CD4-positive, alpha-beta memory T cell (primary cell): ENCODE results near the gene PRMT5. TPM values are rescaled to one million over a fixed set of nuclear protein-coding genes. Genes with fewer than 3 reads are reported as not detected.
"Not testable (repeated sequence)": the region's sequence is repeated elsewhere in the genome, so short reads cannot be mapped to it uniquely, and the experiment has no call there.

ENCODE experiments used
- CTCF ChIA-PET: fragments of 350-600 bp; sonication (Branson Sonifier 250); formaldehyde crosslinking; loops from one replicate; lab custom pipeline; 2021; ENCODE audit warnings: inconsistent platforms; ENCODE audit not compliant: partially characterized antibody; lab: Charles Lee
- POLR2A ChIA-PET: fragments of 350-600 bp; sonication (Branson Sonifier 250); formaldehyde crosslinking; loops from one replicate; lab custom pipeline; 2021; ENCODE audit not compliant: partially characterized antibody; lab: Charles Lee
- DNase-seq, 5 donors: peaks; one replicate each; pipeline versions ENCODE4 v3.0.0 to v3.0.0-alpha.2; 2020 to 2022; ENCODE audit warnings: mixed read lengths in 1 of 5
- H3K27ac ChIP-seq: one replicate; pipeline ENCODE4 v1.7.0; 2013; ENCODE audit warnings: low read depth, low read length
- H3K27me3 ChIP-seq: 2 replicates; pipeline ENCODE4 v1.7.0; 2013; ENCODE audit warnings: mild to moderate bottlenecking, low read length, moderate library complexity; ENCODE audit not compliant: insufficient read depth
- H3K36me3 ChIP-seq: 2 replicates; pipeline ENCODE4 v1.7.0; 2013; ENCODE audit warnings: mild to moderate bottlenecking, low read length, moderate library complexity; ENCODE audit not compliant: insufficient read depth
- H3K4me1 ChIP-seq: 2 replicates; pipeline ENCODE4 v1.7.0; 2013; ENCODE audit warnings: mild to moderate bottlenecking, low read length, moderate library complexity; ENCODE audit not compliant: insufficient read depth
- H3K4me3 ChIP-seq, 2 donors: one replicate each; pipeline ENCODE4 v1.7.0; 2013; ENCODE audit warnings: low read length in 2 of 2, mild to moderate bottlenecking in 1 of 2
- H3K9me3 ChIP-seq, 2 donors: one replicate each; pipeline ENCODE4 v1.7.0; 2013; ENCODE audit warnings: low read length in 2 of 2, control low read depth in 1 of 2; ENCODE audit not compliant: control insufficient read depth in 1 of 2
- H3K27ac Mint-ChIP-seq, 7 donors: one replicate each; pipeline ENCODE4 v1.8.0; 2020 to 2021; ENCODE audit warnings: mixed read lengths in 7 of 7, mild to moderate bottlenecking in 6 of 7, inconsistent platforms in 3 of 7, moderate library complexity in 3 of 7
- H3K27me3 Mint-ChIP-seq, 2 donors: one replicate each; pipeline ENCODE4 v1.8.0; 2020 to 2021; ENCODE audit warnings: mixed read lengths in 2 of 2
- H3K36me3 Mint-ChIP-seq, 2 donors: one replicate each; pipeline ENCODE4 v1.8.0; 2020 to 2021; ENCODE audit warnings: mixed read lengths in 2 of 2, inconsistent platforms in 1 of 2, mild to moderate bottlenecking in 1 of 2
- H3K4me1 Mint-ChIP-seq, 4 donors: one replicate each; pipeline ENCODE4 v1.8.0; 2020 to 2021; ENCODE audit warnings: mixed read lengths in 4 of 4, mild to moderate bottlenecking in 1 of 4
- H3K4me3 Mint-ChIP-seq, 8 donors: one replicate each; pipeline ENCODE4 v1.8.0; 2020 to 2021; ENCODE audit warnings: mixed read lengths in 8 of 8, mild to moderate bottlenecking in 7 of 8, moderate library complexity in 6 of 8, inconsistent platforms in 3 of 8
- H3K9me3 Mint-ChIP-seq, 8 donors: one replicate each; pipeline ENCODE4 v1.8.0; 2020 to 2021; ENCODE audit warnings: mixed read lengths in 8 of 8, mild to moderate bottlenecking in 5 of 8, inconsistent platforms in 3 of 8, moderate library complexity in 1 of 8
- intact Hi-C: fragments of 100-400 bp; cut with micrococcal nuclease; formaldehyde crosslinking; loops from one replicate; pipeline ENCODE4 v1.15.1; 2023
- polyA plus RNA-seq, 2 donors: library from polyadenylated mRNA; unstranded; fragments of 300-500 nt; fragmentation: Illumina TruSeq; gene quantifications; one replicate each; pipeline ENCODE4 v1.2.3, GENCODE V29; 2021
- total RNA-seq, 2 experiments: library from RNA; stranded (reverse); gene quantifications; one replicate each; pipeline ENCODE4 v1.2.3, GENCODE V29; 2021

The PRMT5 gene
- total and polyA plus RNA-seq, 4 experiments from 2014 or later: 25.8 to 65.1 (median 40.6) TPM

- Mint-ChIP-seq H3K27ac (no peak overlapping the region), H3K4me3 (no peak overlapping the region)
- POLR2A ChIA-PET: interaction anchor here (1.0 to 2.4 kb wide), 6 partner anchors 9 to 89 kb away, joined by 3 to 13 read pairs (median 4); partner anchors contain the start of genes AJUBA, CDH24 and PRMT5
Observed at GRCh38 chr14:22973217-22974032, 44.2 kb upstream of the PRMT5 start.

GRCh38 chr14:22972313-22972930 is 43.2 kb upstream of the PRMT5 start:
- no peak for DNase-seq
- Histone ChIP-seq H3K4me3 (no peak overlapping the region), H3K9me3 (no peaks in the 10 kb centered on the region), H3K27me3 (no peaks in the 10 kb centered on the region), H3K27ac (no peak overlapping the region), H3K4me1 (no peaks in the 10 kb centered on the region), H3K36me3 (no peaks in the 10 kb centered on the region)
- peaks cover 0 to 3% of the 10 kb centered on the region in 2 donors for H3K27me3 Mint-ChIP-seq
- peaks cover 0 to 1% (median 0%) of the 10 kb centered on the region in 8 donors for H3K9me3 Mint-ChIP-seq
- H3K4me1 Mint-ChIP-seq: no peaks in the 10 kb centered on the region
- ChIA-PET CTCF (interaction anchor here (1.0 to 38.6 kb wide), 31 partner anchors 10 to 415 kb away, joined by 3 to 1070 read pairs (median 6); partner anchors contain the start of genes ACIN1, AJUBA, C14orf119 and CDH24), POLR2A (interaction anchor here (0.8 to 2.4 kb wide), 6 partner anchors 9 to 86 kb away, joined by 3 to 13 read pairs (median 4); partner anchors contain the start of genes AJUBA, CDH24 and PRMT5)
- intact Hi-C loops: no loop called here
- no peak overlapping the region for H3K27ac Mint-ChIP-seq
- H3K4me3 Mint-ChIP-seq: no peak overlapping the region
- H3K36me3 Mint-ChIP-seq: peaks cover 0 to 3% of the 10 kb centered on the region in 2 donors

More at GRCh38 chr14:22973217-22974032, 44.2 kb upstream of the PRMT5 start:
- Histone ChIP-seq H3K4me1 (no peaks in the 10 kb centered on the region), H3K27me3 (no peaks in the 10 kb centered on the region), H3K9me3 (no peaks in the 10 kb centered on the region), H3K27ac (no peak overlapping the region), H3K4me3 (no peak overlapping the region), H3K36me3 (no peaks in the 10 kb centered on the region)
- Mint-ChIP-seq H3K9me3 (peaks cover 0 to 1% (median 0%) of the 10 kb centered on the region in 8 donors), H3K4me1 (no peaks in the 10 kb centered on the region), H3K36me3 (peaks cover 0 to 3% of the 10 kb centered on the region in 2 donors), H3K27me3 (peaks cover 0 to 3% of the 10 kb centered on the region in 2 donors)
- intact Hi-C loops: loop anchor here (1.0 kb wide), 2 partner anchors 10 to 85 kb away; no protein-coding TSS in a partner anchor
- DNase-seq: peak in 4 of 5 donors; percentile 32 to 46 (median 38)
- CTCF ChIA-PET: interaction anchor here (0.6 to 38.6 kb wide), 32 partner anchors 11 to 992 kb away, joined by 3 to 1070 read pairs (median 6); partner anchors contain the start of genes ACIN1, AJUBA, C14orf119 and CDH24

GRCh38 chr14:22971152-22971551 is 42.0 kb upstream of the PRMT5 start:
- H3K9me3 Mint-ChIP-seq: peaks cover 0 to 1% (median 0%) of the 10 kb centered on the region in 8 donors

GRCh38 chr14:22966783-22967269 is 37.6 kb upstream of the PRMT5 start:
- CTCF ChIA-PET: interaction anchor here (23.8 to 38.6 kb wide), 2 partner anchors 18 to 93 kb away, joined by 395 to 1070 read pairs; partner anchors contain the start of genes AJUBA and CDH24
- Histone ChIP-seq H3K27me3 (no peaks in the 10 kb centered on the region), H3K4me1 (no peaks in the 10 kb centered on the region), H3K4me3 (no peak overlapping the region), H3K9me3 (no peaks in the 10 kb centered on the region), H3K27ac (no peak overlapping the region), H3K36me3 (no peaks in the 10 kb centered on the region)
- no peak overlapping the region for H3K4me3 Mint-ChIP-seq
- POLR2A ChIA-PET: no interaction called here
- peaks cover 0 to 3% of the 10 kb centered on the region in 2 donors for H3K36me3 Mint-ChIP-seq
- H3K27ac Mint-ChIP-seq: no peak overlapping the region
- intact Hi-C loops: no loop called here
- peaks cover 0 to 3% of the 10 kb centered on the region in 2 donors for H3K27me3 Mint-ChIP-seq
- H3K4me1 Mint-ChIP-seq: no peaks in the 10 kb centered on the region
- peaks cover 0 to 1% (median 0%) of the 10 kb centered on the region in 8 donors for H3K9me3 Mint-ChIP-seq
- no peak for DNase-seq

More at GRCh38 chr14:22971152-22971551, 42.0 kb upstream of the PRMT5 start:
- ChIA-PET CTCF (interaction anchor here (0.7 to 38.6 kb wide), 14 partner anchors 9 to 148 kb away, joined by 3 to 1070 read pairs (median 12); partner anchors contain the start of genes AJUBA, CDH24, HAUS4 and PRMT5), POLR2A (interaction anchor here (1.3 kb wide), 1 partner anchor 87 kb away, joined by 4 read pairs; no protein-coding TSS in a partner anchor)
- Histone ChIP-seq H3K9me3 (no peaks in the 10 kb centered on the region), H3K4me1 (no peaks in the 10 kb centered on the region), H3K36me3 (no peaks in the 10 kb centered on the region), H3K27me3 (no peaks in the 10 kb centered on the region), H3K27ac (no peak overlapping the region), H3K4me3 (no peak overlapping the region)
- Mint-ChIP-seq H3K27me3 (peaks cover 0 to 3% of the 10 kb centered on the region in 2 donors), H3K4me1 (no peaks in the 10 kb centered on the region), H3K4me3 (no peak overlapping the region), H3K27ac (no peak overlapping the region), H3K36me3 (peaks cover 0 to 3% of the 10 kb centered on the region in 2 donors)
- intact Hi-C loops: no loop called here
- no peak for DNase-seq

GRCh38 chr14:22965916-22966782 is 37.0 kb upstream of the PRMT5 start:
- DNase-seq, H3K9me3 ChIP-seq, H3K4me3 ChIP-seq, H3K27me3 Mint-ChIP-seq, H3K4me1 Mint-ChIP-seq, POLR2A ChIA-PET, H3K4me3 Mint-ChIP-seq, H3K9me3 Mint-ChIP-seq, intact Hi-C loops, H3K27ac ChIP-seq, H3K27ac Mint-ChIP-seq, H3K27me3 ChIP-seq, H3K4me1 ChIP-seq, H3K36me3 ChIP-seq, H3K36me3 Mint-ChIP-seq: not testable (repeated sequence)
- CTCF ChIA-PET: interaction anchor here (23.8 to 38.6 kb wide), 2 partner anchors 19 to 94 kb away, joined by 395 to 1070 read pairs; partner anchors contain the start of genes AJUBA and CDH24

GRCh38 chr14:22962061-22962676 is 33.0 kb upstream of the PRMT5 start:
- DNase-seq: no peak
- Histone ChIP-seq H3K36me3 (no peaks in the 10 kb centered on the region), H3K9me3 (no peaks in the 10 kb centered on the region), H3K27ac (no peak overlapping the region), H3K4me3 (no peak overlapping the region), H3K27me3 (no peaks in the 10 kb centered on the region), H3K4me1 (peaks cover 7% of the 10 kb centered on the region)
- POLR2A ChIA-PET: interaction anchor here (0.7 kb wide), 1 partner anchor 135 kb away, joined by 3 read pairs; no protein-coding TSS in a partner anchor
- no peak overlapping the region for H3K4me3 Mint-ChIP-seq
- H3K4me1 Mint-ChIP-seq: peaks cover 0 to 6% (median under 1%) of the 10 kb centered on the region in 4 donors
- H3K27ac Mint-ChIP-seq: no peak overlapping the region
- intact Hi-C loops: no loop called here
- H3K36me3 Mint-ChIP-seq: no peaks in the 10 kb centered on the region
- CTCF ChIA-PET: interaction anchor here (1.1 to 38.6 kb wide), 6 partner anchors 7 to 135 kb away, joined by 3 to 1070 read pairs (median 16); partner anchors contain the start of genes AJUBA and CDH24
- no peaks in the 10 kb centered on the region for H3K27me3 Mint-ChIP-seq
- H3K9me3 Mint-ChIP-seq: no peaks in the 10 kb centered on the region
